Lower lobe of right lung (tissue), 2 donors: Measurements from ENCODE around the gene BNC2. TPM values are rescaled to one million over a fixed set of nuclear protein-coding genes. Genes with fewer than 3 reads are reported as not detected.
A peak's percentile ranks its signal among the peaks of the same experiment; 100 is the strongest.

ENCODE experiments used
- ATAC-seq, 2 donors: fragments of 200-7000 bp; cut with Tn5 transposase; one replicate each; pipeline ENCODE4 v1.9.1; 2020 to 2022; ENCODE audit warnings: mild to moderate bottlenecking in 2 of 2, moderate library complexity in 2 of 2
- DNase-seq: peaks from one replicate; pipeline ENCODE4 v3.0.0-alpha.2; 2020
- H3K27ac ChIP-seq: fragments of 200-600 bp; one replicate; pipeline ENCODE4 v1.8.0; 2022
- H3K27me3 ChIP-seq: fragments of 200-600 bp; one replicate; pipeline ENCODE4 v1.8.0; 2022; ENCODE audit warnings: low read depth
- H3K36me3 ChIP-seq: fragments of 200-600 bp; one replicate; pipeline ENCODE4 v1.8.0; 2022; ENCODE audit warnings: mild to moderate bottlenecking
- H3K4me1 ChIP-seq: fragments of 200-600 bp; one replicate; pipeline ENCODE4 v1.8.0; 2022
- H3K4me3 ChIP-seq: fragments of 200-600 bp; one replicate; pipeline ENCODE4 v1.8.0; 2022; ENCODE audit warnings: mild to moderate bottlenecking
- H3K9me3 ChIP-seq: fragments of 200-600 bp; one replicate; pipeline ENCODE4 v1.8.0; 2022
- intact Hi-C: fragments of 100-400 bp; cut with DNase I; formaldehyde crosslinking; loops from one replicate; pipeline ENCODE4 v1.11.0; 2022
- total RNA-seq: library from RNA; stranded (reverse); fragmentation: NEBNext Ultra II Directional; extraction: Animal tissue kit (Norgen Biotek cat#: 25700); gene quantifications from one replicate; pipeline ENCODE4 v1.2.1, GENCODE V29; 2021
- TF ChIP-seq, protein P1 (sequence below): fragments of 200-600 bp; IDR thresholded peaks from one replicate; pipeline ENCODE4 v1.8.0; 2022; ENCODE audit warnings: antibody characterized with exemption, mild to moderate bottlenecking
- donor health status: DM: no; HTN: yes; CAD: no; lungs with severe emphysema.

The BNC2 gene
- total RNA-seq, 1 donor from 2014 or later: 15.0 TPM

DNA sequence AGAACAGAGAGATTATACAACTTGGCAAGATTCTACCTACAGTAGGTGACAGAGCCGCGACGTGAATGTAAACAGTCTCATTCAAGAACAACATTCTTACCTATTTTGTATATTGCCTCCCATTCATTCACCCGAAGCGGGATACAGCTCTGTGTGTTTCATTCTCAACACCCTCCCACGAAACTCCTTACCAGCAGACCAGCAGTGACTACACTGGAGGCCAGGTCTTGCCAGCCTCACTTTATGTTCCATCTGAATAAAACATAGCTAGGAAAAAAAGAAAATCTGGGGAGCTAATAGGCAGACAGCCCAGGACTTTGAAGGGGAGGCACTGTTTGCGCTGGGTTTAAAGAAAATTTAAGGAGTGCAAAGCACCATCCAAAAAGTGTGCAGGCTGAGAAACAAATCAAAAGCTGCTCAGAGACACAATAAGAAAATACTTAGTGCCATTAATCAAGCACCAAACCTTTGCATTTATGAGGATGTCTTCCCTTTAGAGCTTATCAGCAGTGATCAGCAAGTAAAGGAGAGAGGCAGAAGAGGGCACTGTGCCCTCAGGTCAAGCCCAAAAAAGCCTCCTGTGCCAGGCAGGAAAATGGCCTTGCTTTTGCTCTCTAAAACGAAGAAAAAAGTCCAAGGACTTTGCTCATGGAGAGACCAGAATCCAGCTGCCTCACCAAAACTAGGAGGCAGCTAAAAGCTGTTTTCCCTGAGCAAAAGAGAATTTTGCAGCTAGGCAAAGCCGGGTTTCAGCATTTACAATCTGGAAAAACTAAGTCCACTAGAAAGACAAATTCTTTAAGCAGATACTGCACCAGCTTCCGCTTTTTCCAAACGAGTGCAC, 295.1 kb downstream of the BNC2 start:
- Histone ChIP-seq H3K9me3 (no peaks in the 10 kb centered on the region), H3K27ac (no peak overlapping the region), H3K4me1 (peaks cover 10% of the 10 kb centered on the region), H3K36me3 (no peaks in the 10 kb centered on the region), H3K4me3 (no peak overlapping the region), H3K27me3 (no peaks in the 10 kb centered on the region)
- ATAC-seq (no peak), DNase-seq (no peak)
- intact Hi-C loops: no loop called here
- TF ChIP-seq, protein P1, sequence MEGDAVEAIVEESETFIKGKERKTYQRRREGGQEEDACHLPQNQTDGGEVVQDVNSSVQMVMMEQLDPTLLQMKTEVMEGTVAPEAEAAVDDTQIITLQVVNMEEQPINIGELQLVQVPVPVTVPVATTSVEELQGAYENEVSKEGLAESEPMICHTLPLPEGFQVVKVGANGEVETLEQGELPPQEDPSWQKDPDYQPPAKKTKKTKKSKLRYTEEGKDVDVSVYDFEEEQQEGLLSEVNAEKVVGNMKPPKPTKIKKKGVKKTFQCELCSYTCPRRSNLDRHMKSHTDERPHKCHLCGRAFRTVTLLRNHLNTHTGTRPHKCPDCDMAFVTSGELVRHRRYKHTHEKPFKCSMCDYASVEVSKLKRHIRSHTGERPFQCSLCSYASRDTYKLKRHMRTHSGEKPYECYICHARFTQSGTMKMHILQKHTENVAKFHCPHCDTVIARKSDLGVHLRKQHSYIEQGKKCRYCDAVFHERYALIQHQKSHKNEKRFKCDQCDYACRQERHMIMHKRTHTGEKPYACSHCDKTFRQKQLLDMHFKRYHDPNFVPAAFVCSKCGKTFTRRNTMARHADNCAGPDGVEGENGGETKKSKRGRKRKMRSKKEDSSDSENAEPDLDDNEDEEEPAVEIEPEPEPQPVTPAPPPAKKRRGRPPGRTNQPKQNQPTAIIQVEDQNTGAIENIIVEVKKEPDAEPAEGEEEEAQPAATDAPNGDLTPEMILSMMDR: no peak

DNA sequence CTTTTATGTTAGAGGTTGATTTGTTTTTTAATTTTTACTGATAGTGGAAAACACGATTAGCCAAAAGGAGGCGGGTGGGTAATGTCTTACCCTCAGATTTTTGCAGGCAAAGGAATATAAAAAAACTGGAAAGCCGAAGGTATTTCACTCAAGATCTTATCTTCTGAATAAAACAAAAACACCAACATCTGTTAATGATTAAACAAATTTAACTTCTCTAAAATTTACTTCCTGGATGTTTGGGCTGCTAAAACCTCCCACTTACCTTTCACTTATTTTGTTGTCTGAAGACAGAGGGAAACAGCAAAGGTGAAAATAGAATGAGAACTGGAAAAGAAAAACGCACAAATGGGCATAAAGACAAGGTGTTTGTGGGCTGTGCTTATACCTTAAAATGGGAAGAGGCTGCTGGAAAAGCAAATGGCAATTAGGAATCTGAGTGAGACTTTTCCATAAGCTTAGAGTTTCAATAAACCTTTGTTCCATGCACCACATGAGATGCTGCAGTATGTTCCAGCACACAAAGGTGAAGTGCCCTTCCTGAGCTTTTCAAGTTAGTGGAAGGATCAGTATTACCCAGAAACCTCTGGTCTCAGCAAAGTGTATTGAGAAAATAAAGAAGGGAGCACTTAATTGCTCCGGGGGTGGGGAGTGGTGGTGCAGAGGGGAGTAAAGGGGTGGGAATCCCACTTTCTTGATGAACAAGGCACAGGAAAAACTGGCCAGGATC, 298.3 kb downstream of the BNC2 start:
- intact Hi-C loops: no loop called here
- no peaks in the 10 kb centered on the region for H3K9me3 ChIP-seq
- H3K4me1 ChIP-seq: peaks cover 10% of the 10 kb centered on the region
- no peak overlapping the region for H3K4me3 ChIP-seq
- TF ChIP-seq, protein P1: no peak
- peak in 1 of 2 donors; percentile 25 for ATAC-seq
- H3K36me3 ChIP-seq: no peaks in the 10 kb centered on the region
- H3K27ac ChIP-seq: no peak overlapping the region
- DNase-seq: no peak
- no peaks in the 10 kb centered on the region for H3K27me3 ChIP-seq

DNA sequence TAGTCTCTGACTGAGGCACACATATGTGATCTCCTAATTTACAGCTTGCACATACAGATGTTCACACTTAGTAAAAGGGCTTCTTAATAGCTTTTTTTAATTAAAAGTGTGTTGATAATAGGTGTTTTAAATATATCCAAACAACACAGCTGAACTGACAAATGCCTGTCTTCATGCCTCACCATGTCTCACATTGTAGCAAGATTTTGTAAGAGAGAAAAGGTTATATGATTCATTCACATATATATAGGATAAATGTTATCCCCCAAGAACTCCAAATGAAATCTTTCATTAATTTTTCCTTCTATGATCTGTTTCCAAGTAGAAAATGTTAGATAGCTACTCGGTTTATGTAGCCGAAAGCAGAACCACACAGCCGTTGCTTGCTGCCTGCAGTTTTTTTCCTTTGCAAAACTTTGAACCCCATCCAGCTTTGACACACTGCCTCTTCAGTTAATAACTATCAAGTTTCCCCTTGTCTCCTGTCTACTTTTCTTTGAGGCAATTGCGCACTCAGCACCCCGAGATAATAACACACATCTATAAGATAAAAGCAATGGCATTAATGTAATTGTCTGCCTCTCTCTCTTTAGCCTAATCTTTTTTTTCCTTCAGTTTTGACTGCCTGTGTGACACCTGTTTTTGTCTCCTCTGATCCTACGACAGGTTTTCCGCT, 299.2 kb downstream of the BNC2 start:
- Histone ChIP-seq H3K9me3 (no peaks in the 10 kb centered on the region), H3K4me1 (peaks cover 10% of the 10 kb centered on the region), H3K4me3 (no peak overlapping the region), H3K27ac (no peak overlapping the region), H3K27me3 (no peaks in the 10 kb centered on the region), H3K36me3 (no peaks in the 10 kb centered on the region)
- ATAC-seq (no peak), DNase-seq (no peak)
- TF ChIP-seq, protein P1: no peak
- intact Hi-C loops: no loop called here

DNA sequence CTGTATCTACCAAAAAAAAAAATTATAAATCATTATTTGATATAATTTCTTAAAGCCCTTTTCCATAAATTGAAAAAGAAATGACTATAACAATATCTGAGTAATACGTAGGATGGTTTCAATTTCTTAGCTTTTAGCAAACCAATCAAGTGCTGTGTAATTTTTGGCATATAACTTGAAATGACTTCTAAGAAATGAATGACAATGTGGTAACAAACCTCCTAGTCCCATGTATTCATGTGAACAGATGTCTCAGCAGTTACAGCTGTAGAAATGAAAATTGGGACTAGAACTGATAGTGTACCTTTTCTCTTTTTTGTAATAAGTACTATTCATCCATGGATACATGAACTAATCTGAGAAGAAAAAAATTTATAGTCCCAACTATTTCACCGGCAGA, 307.0 kb downstream of the BNC2 start:
- Histone ChIP-seq H3K4me1 (no peaks in the 10 kb centered on the region), H3K27me3 (no peaks in the 10 kb centered on the region), H3K27ac (no peak overlapping the region), H3K36me3 (no peaks in the 10 kb centered on the region), H3K9me3 (no peaks in the 10 kb centered on the region), H3K4me3 (no peak overlapping the region)
- ATAC-seq (no peak), DNase-seq (no peak)
- TF ChIP-seq, protein P1: no peak
- intact Hi-C loops: no loop called here

DNA sequence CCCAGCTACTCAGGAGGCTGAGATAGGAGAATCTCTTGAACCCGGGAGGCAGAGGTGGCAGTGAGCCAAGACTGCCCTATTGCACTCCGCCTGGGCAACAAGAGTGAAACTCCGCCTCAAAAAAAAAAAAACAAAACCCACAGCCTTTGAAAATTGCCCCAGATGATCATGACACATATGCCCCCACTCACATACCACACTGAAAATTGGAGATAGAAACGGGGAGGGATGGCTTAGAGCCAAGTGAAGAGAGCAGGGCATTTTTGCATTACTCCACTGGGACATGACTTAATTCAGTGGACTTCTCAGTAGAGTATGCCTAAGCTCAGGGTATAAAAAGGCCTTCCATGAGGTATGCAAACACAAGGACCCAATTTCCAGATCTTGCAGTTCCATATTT, 309.3 kb downstream of the BNC2 start:
- ATAC-seq: no peak
- Histone ChIP-seq H3K36me3 (no peaks in the 10 kb centered on the region), H3K4me1 (no peaks in the 10 kb centered on the region), H3K9me3 (no peaks in the 10 kb centered on the region), H3K4me3 (no peak overlapping the region), H3K27me3 (no peaks in the 10 kb centered on the region), H3K27ac (no peak overlapping the region)
- intact Hi-C loops: no loop called here
- TF ChIP-seq, protein P1: no peak
- DNase-seq: no peak
